Stimulated activated CD4-positive, alpha-beta T cell treated with anti-CD3 and anti-CD28 coated beads, Interleukin-15, amount 100 ng/mL, for 48 hours (primary cell): ENCODE measurements around the gene DNAJC11.
"Not testable (repeated sequence)": the region's sequence is repeated elsewhere in the genome, so short reads cannot be mapped to it uniquely, and the experiment has no call there.

Experiments used
- DNase-seq, 2 donors: peaks; one replicate each; pipeline ENCODE4 v3.0.0-alpha.2; 2020; ENCODE audit warnings: low read depth in 2 of 2

The DNAJC11 gene

GRCh38 chr1:6695868-6696267 lies 5.7 kb downstream of the DNAJC11 start:
- DNase-seq: no peak

- no peak for DNase-seq
Observed at GRCh38 chr1:6694121-6694713, 7.4 kb downstream of the DNAJC11 start.

- DNase-seq: no peak
Observed at GRCh38 chr1:6692956-6693355, 8.7 kb downstream of the DNAJC11 start.

- DNase-seq: no peak
Observed at GRCh38 chr1:6691507-6691906, 10.1 kb downstream of the DNAJC11 start.

GRCh38 chr1:6690186-6690585 lies 11.4 kb downstream of the DNAJC11 start:
- DNase-seq: no peak

- no peak for DNase-seq
Observed at GRCh38 chr1:6688757-6689156, 12.9 kb downstream of the DNAJC11 start.

- no peak for DNase-seq
Observed at GRCh38 chr1:6688001-6688400, 13.6 kb downstream of the DNAJC11 start.

GRCh38 chr1:6686294-6686693 lies 15.3 kb downstream of the DNAJC11 start:
- DNase-seq: no peak

- DNase-seq: no peak
Observed at GRCh38 chr1:6685381-6685780, 16.2 kb downstream of the DNAJC11 start.

GRCh38 chr1:6683434-6683833 lies 18.2 kb downstream of the DNAJC11 start:
- no peak for DNase-seq

GRCh38 chr1:6675941-6676340 lies 25.7 kb downstream of the DNAJC11 start:
- DNase-seq: no peak

GRCh38 chr1:6674771-6675170 lies 26.8 kb downstream of the DNAJC11 start:
- DNase-seq: no peak

GRCh38 chr1:6673816-6674398 lies 27.7 kb downstream of the DNAJC11 start:
- no peak for DNase-seq

- DNase-seq: no peak
Observed at GRCh38 chr1:6672558-6672957, 29.1 kb downstream of the DNAJC11 start.

GRCh38 chr1:6668503-6668902 lies 33.1 kb downstream of the DNAJC11 start:
- no peak for DNase-seq

GRCh38 chr1:6667139-6667538 lies 34.5 kb downstream of the DNAJC11 start:
- no peak for DNase-seq

GRCh38 chr1:6666696-6667095 lies 34.9 kb downstream of the DNAJC11 start:
- DNase-seq: no peak

- not testable (repeated sequence) for DNase-seq
Observed at GRCh38 chr1:6662468-6662867, 39.1 kb downstream of the DNAJC11 start.

GRCh38 chr1:6660415-6661049 lies 41.1 kb downstream of the DNAJC11 start:
- no peak for DNase-seq

- DNase-seq: no peak
Observed at GRCh38 chr1:6658359-6659060, 43.1 kb downstream of the DNAJC11 start.

GRCh38 chr1:6657138-6657537 lies 44.5 kb downstream of the DNAJC11 start:
- DNase-seq: no peak

GRCh38 chr1:6653436-6654290 lies 48.0 kb downstream of the DNAJC11 start:
- DNase-seq: no peak
